H9 (cell line): ENCODE data around the gene ERC2. TPM values are rescaled to one million over a fixed set of nuclear protein-coding genes. Genes with fewer than 3 reads are reported as not detected.

Source experiments
- DNase-seq: peaks from one replicate; pipeline ENCODE4 v3.0.0-alpha.2; 2017
- H2AFZ ChIP-seq: one replicate; pipeline ENCODE4 v1.6.1; 2013; ENCODE audit warnings: mild to moderate bottlenecking, low read length, control low read depth, moderate library complexity
- H2AK5ac ChIP-seq: 2 replicates; pipeline ENCODE4 v1.6.1; 2013; ENCODE audit warnings: low read length, control low read depth, mixed read lengths; ENCODE audit not compliant: insufficient read length
- H2BK120ac ChIP-seq: one replicate; pipeline ENCODE4 v1.6.1; 2013; ENCODE audit warnings: low read depth, mild to moderate bottlenecking, low read length, control low read depth, inconsistent platforms; ENCODE audit not compliant: poor library complexity, severe bottlenecking
- H2BK12ac ChIP-seq: 2 replicates; pipeline ENCODE4 v1.6.1; 2013; ENCODE audit warnings: low read length, control low read depth, mixed read lengths, low read depth; ENCODE audit not compliant: insufficient read length
- H2BK15ac ChIP-seq: 2 replicates; pipeline ENCODE4 v1.6.1; 2013; ENCODE audit warnings: low read depth, low read length, control low read depth
- H2BK20ac ChIP-seq: one replicate; pipeline ENCODE4 v1.6.1; 2013; ENCODE audit warnings: low read depth, mild to moderate bottlenecking, low read length, control low read depth, inconsistent platforms; ENCODE audit not compliant: poor library complexity, severe bottlenecking
- H2BK5ac ChIP-seq: 2 replicates; pipeline ENCODE4 v1.6.1; 2013; ENCODE audit warnings: low read length, control low read depth, mixed read lengths; ENCODE audit not compliant: insufficient read length
- H3K14ac ChIP-seq: 2 replicates; pipeline ENCODE4 v1.6.1; 2013; ENCODE audit warnings: low read length, control low read depth; ENCODE audit not compliant: insufficient read depth
- H3K18ac ChIP-seq: 2 replicates; pipeline ENCODE4 v1.6.1; 2013; ENCODE audit warnings: low read depth, mild to moderate bottlenecking, mixed read lengths, low read length, control low read depth; ENCODE audit not compliant: insufficient read length
- H3K23ac ChIP-seq: 2 replicates; pipeline ENCODE4 v1.6.1; 2013; ENCODE audit warnings: low read length, control low read depth, mixed read lengths, low read depth; ENCODE audit not compliant: insufficient read length
- H3K23me2 ChIP-seq: 2 replicates; pipeline ENCODE4 v1.6.1; 2013; ENCODE audit warnings: low read depth, mild to moderate bottlenecking, mixed read lengths, low read length, control low read depth; ENCODE audit not compliant: insufficient read length, poor library complexity, severe bottlenecking
- H3K27ac ChIP-seq: 2 replicates; pipeline ENCODE4 v1.5.1; 2013; ENCODE audit warnings: low read length, control low read depth, mixed read lengths, low read depth; ENCODE audit not compliant: insufficient read length
- H3K27me3 ChIP-seq: 2 replicates; pipeline ENCODE4 v1.6.1; 2013; ENCODE audit warnings: low read length, control low read depth, inconsistent platforms; ENCODE audit not compliant: insufficient read depth
- H3K4ac ChIP-seq: 2 replicates; pipeline ENCODE4 v1.6.1; 2013; ENCODE audit warnings: low read depth, mild to moderate bottlenecking, control low read depth, inconsistent platforms, low read length, moderate library complexity
- H3K4me1 ChIP-seq: 2 replicates; pipeline ENCODE4 v1.6.1; 2013; ENCODE audit warnings: low read length, control low read depth, inconsistent platforms; ENCODE audit not compliant: insufficient read depth
- H3K4me2 ChIP-seq: 2 replicates; pipeline ENCODE4 v1.6.1; 2013; ENCODE audit warnings: low read length, control low read depth, mixed read lengths; ENCODE audit not compliant: insufficient read length, insufficient read depth
- H3K56ac ChIP-seq: 2 replicates; pipeline ENCODE4 v1.6.1; 2013; ENCODE audit warnings: low read depth, mild to moderate bottlenecking, mixed read lengths, low read length, control low read depth; ENCODE audit not compliant: insufficient read length
- H3K79me1 ChIP-seq: 2 replicates; pipeline ENCODE4 v1.6.1; 2013; ENCODE audit warnings: low read depth, mild to moderate bottlenecking, moderate library complexity, low read length, control low read depth, inconsistent platforms; ENCODE audit not compliant: insufficient read depth, poor library complexity, severe bottlenecking
- H3K79me2 ChIP-seq: 2 replicates; pipeline ENCODE4 v1.6.1; 2013; ENCODE audit warnings: low read length, control low read depth, inconsistent platforms; ENCODE audit not compliant: insufficient read depth
- H3K9ac ChIP-seq: 2 replicates; pipeline ENCODE4 v1.6.1; 2013; ENCODE audit warnings: low read length, control low read depth, mixed read lengths; ENCODE audit not compliant: insufficient read length; ENCODE audit errors: extremely low read depth
- H3K9me3 ChIP-seq: one replicate; pipeline ENCODE4 v1.6.1; 2013; ENCODE audit warnings: low read depth, low read length, inconsistent platforms; ENCODE audit not compliant: control insufficient read depth
- H3T11ph ChIP-seq: one replicate; pipeline ENCODE4 v1.6.1; 2013; ENCODE audit warnings: mild to moderate bottlenecking, low read length, control low read depth, inconsistent platforms
- H4K20me1 ChIP-seq: one replicate; pipeline ENCODE4 v1.6.1; 2013; ENCODE audit not compliant: control insufficient read depth, insufficient read length, insufficient read depth
- H4K5ac ChIP-seq: 2 replicates; pipeline ENCODE4 v1.6.1; 2013; ENCODE audit warnings: low read depth, mild to moderate bottlenecking, mixed read lengths, low read length, control low read depth; ENCODE audit not compliant: insufficient read length
- H4K8ac ChIP-seq: replicated peaks from 2 replicates; pipeline ENCODE4 v1.6.1; 2013; ENCODE audit warnings: low read length, control low read depth, mixed read lengths, low read depth; ENCODE audit not compliant: insufficient read length
- H4K91ac ChIP-seq: 2 replicates; pipeline ENCODE4 v1.6.1; 2013; ENCODE audit warnings: low read depth, mild to moderate bottlenecking, moderate library complexity, mixed read lengths, low read length, control low read depth; ENCODE audit not compliant: insufficient read length
- H3K27ac Mint-ChIP-seq, 3 experiments: 2 replicates in 2 of 3; 3 replicates in 1 of 3; pipeline ENCODE4 v1.8.0; 2020 to 2021; ENCODE audit warnings: mixed read lengths in 3 of 3, mild to moderate bottlenecking in 1 of 3, moderate library complexity in 1 of 3
- H3K27me3 Mint-ChIP-seq: 2 replicates; pipeline ENCODE4 v1.8.0; 2021; ENCODE audit warnings: low read depth, mild to moderate bottlenecking, moderate library complexity, mixed read lengths
- H3K36me3 Mint-ChIP-seq, 3 experiments: 2 replicates in 2 of 3; 3 replicates in 1 of 3; pipeline ENCODE4 v1.8.0; 2020 to 2021; ENCODE audit warnings: low read depth in 3 of 3, mixed read lengths in 3 of 3; ENCODE audit not compliant: insufficient read depth in 1 of 3
- H3K4me1 Mint-ChIP-seq, 2 experiments: 2 replicates each; pipeline ENCODE4 v1.8.0; 2020; ENCODE audit warnings: mixed read lengths in 2 of 2
- H3K4me3 Mint-ChIP-seq, 2 experiments: 2 replicates in 1 of 2; 3 replicates in 1 of 2; pipeline ENCODE4 v1.8.0; 2020 to 2021; ENCODE audit warnings: mild to moderate bottlenecking in 2 of 2, mixed read lengths in 2 of 2, moderate library complexity in 1 of 2
- H3K9me3 Mint-ChIP-seq, 2 experiments: 2 replicates in 1 of 2; 3 replicates in 1 of 2; pipeline ENCODE4 v1.8.0; 2020; ENCODE audit warnings: mild to moderate bottlenecking in 2 of 2, mixed read lengths in 2 of 2, moderate library complexity in 1 of 2
- WGBS: extraction: QIAGEN DNeasy Blood & Tissue Kit; methylation state at CpG from one replicate; pipeline ENCODE4 v1.1.7; 2013; ENCODE audit warnings: missing lambda C conversion rate, low lambda C conversion rate, mixed read lengths; ENCODE audit not compliant: insufficient read length; ENCODE audit errors: extremely low coverage; 5-methylcytosine and 5-hydroxymethylcytosine counted together
- total RNA-seq: library from RNA; stranded (reverse); gene quantifications from 2 replicates; pipeline ENCODE4 v1.2.1, GENCODE V29; 2021
- TF ChIP-seq, protein P1 (sequence below): fragments of 200-600 bp; sonication (generic); conservative IDR thresholded peaks from 3 replicates; pipeline ENCODE4 v1.8.0; 2021; ENCODE audit warnings: antibody characterized with exemption, mild to moderate bottlenecking

The ERC2 gene
- total RNA-seq, 1 experiment from 2014 or later, result 15.4 TPM

- H4K5ac ChIP-seq, result no peak overlapping the region
- H2BK5ac ChIP-seq, result no peak overlapping the region
- no peak overlapping the region for H3K56ac ChIP-seq
- no peak overlapping the region for H2BK120ac ChIP-seq
- no peak overlapping the region for H2BK20ac ChIP-seq
- H2AFZ ChIP-seq, result no peak overlapping the region
- H4K91ac ChIP-seq, result no peak overlapping the region
- no peak overlapping the region for H2AK5ac ChIP-seq
- no peak overlapping the region for H3T11ph ChIP-seq
- H3K9ac ChIP-seq, result no peak overlapping the region
- no peak overlapping the region for H2BK12ac ChIP-seq
- Mint-ChIP-seq H3K27me3 (no peaks in the 10 kb centered on the region), H3K27ac (no peak overlapping the region), H3K4me3 (no peak overlapping the region), H3K9me3 (no peaks in the 10 kb centered on the region), H3K36me3 (no peaks in the 10 kb centered on the region), H3K4me1 (peaks cover 3 to 5% of the 10 kb centered on the region in 2 experiments; a peak in 1 of 4 replicates)
- no peak overlapping the region for H3K4me2 ChIP-seq
- no peaks in the 10 kb centered on the region for H3K79me2 ChIP-seq
- no peak overlapping the region for H3K4ac ChIP-seq
- TF ChIP-seq, protein P1, sequence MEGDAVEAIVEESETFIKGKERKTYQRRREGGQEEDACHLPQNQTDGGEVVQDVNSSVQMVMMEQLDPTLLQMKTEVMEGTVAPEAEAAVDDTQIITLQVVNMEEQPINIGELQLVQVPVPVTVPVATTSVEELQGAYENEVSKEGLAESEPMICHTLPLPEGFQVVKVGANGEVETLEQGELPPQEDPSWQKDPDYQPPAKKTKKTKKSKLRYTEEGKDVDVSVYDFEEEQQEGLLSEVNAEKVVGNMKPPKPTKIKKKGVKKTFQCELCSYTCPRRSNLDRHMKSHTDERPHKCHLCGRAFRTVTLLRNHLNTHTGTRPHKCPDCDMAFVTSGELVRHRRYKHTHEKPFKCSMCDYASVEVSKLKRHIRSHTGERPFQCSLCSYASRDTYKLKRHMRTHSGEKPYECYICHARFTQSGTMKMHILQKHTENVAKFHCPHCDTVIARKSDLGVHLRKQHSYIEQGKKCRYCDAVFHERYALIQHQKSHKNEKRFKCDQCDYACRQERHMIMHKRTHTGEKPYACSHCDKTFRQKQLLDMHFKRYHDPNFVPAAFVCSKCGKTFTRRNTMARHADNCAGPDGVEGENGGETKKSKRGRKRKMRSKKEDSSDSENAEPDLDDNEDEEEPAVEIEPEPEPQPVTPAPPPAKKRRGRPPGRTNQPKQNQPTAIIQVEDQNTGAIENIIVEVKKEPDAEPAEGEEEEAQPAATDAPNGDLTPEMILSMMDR, result no peak
- no peak for DNase-seq
- H3K14ac ChIP-seq, result no peak overlapping the region
- no peaks in the 10 kb centered on the region for H3K79me1 ChIP-seq
- no peaks in the 10 kb centered on the region for H3K23me2 ChIP-seq
- no peaks in the 10 kb centered on the region for H3K9me3 ChIP-seq
- H3K23ac ChIP-seq, result no peak overlapping the region
- H4K8ac ChIP-seq, result no peak overlapping the region
- H3K27me3 ChIP-seq, result no peaks in the 10 kb centered on the region
- H3K4me1 ChIP-seq, result no peaks in the 10 kb centered on the region
- H3K27ac ChIP-seq, result no peak overlapping the region
- H3K18ac ChIP-seq, result no peak overlapping the region
- H4K20me1 ChIP-seq, result no peaks in the 10 kb centered on the region
- H2BK15ac ChIP-seq, result no peak overlapping the region
- no CpG with 5 or more reads among the region's 5 CpGs for WGBS
Observed at GRCh38 chr3:55717481-55717880, 750.8 kb downstream of the ERC2 start.
